GM19240 (cell line): ENCODE results near the gene BGN.

Experiments
- DNase-seq: peaks from one replicate; pipeline ENCODE4 v3.0.0; 2011; ENCODE audit warnings: low spot score; ENCODE audit not compliant: insufficient read length

Gene BGN

GRCh38 chrX:153494541-153495361, at the start of gene BGN:
Gene BGN (plus strand): TSS chrX:153494980. CDS start chrX:153504632, 9,652 bp downstream.
- DNase-seq, result no peak

GRCh38 chrX:153445106-153445855, 49.5 kb upstream of the BGN start:
- no peak for DNase-seq

- DNase-seq, result no peak
Measured at GRCh38 chrX:153445856-153446635, 48.7 kb upstream of the BGN start, which contains the start of gene TREX2. Gene TREX2 (minus strand): TSS chrX:153446056. CDS start chrX:153445430, 626 bp downstream.

- DNase-seq, result no peak
Measured at GRCh38 chrX:153446636-153446936, 48.2 kb upstream of the BGN start.

- no peak for DNase-seq
Measured at GRCh38 chrX:153446950-153447580, 47.7 kb upstream of the BGN start.

GRCh38 chrX:153447581-153447960, 47.2 kb upstream of the BGN start:
- DNase-seq, result no peak

- DNase-seq, result no peak
Measured at GRCh38 chrX:153448556-153449367, 46.0 kb upstream of the BGN start.

- DNase-seq, result no peak
Measured at GRCh38 chrX:153449368-153450113, 45.2 kb upstream of the BGN start.

- no peak for DNase-seq
Measured at GRCh38 chrX:153450114-153450948, 44.4 kb upstream of the BGN start.

- no peak for DNase-seq
Measured at GRCh38 chrX:153450949-153451277, 43.9 kb upstream of the BGN start.

GRCh38 chrX:153454901-153455550, 39.8 kb upstream of the BGN start:
- no peak for DNase-seq

GRCh38 chrX:153455571-153455970, 39.2 kb upstream of the BGN start:
- no peak for DNase-seq

- DNase-seq, result no peak
Measured at GRCh38 chrX:153456161-153456560, 38.6 kb upstream of the BGN start.

GRCh38 chrX:153456704-153457103, 38.1 kb upstream of the BGN start:
- no peak for DNase-seq

GRCh38 chrX:153457136-153457825, 37.5 kb upstream of the BGN start:
- DNase-seq, result no peak

- DNase-seq, result no peak
Measured at GRCh38 chrX:153457827-153458466, 36.8 kb upstream of the BGN start.

- DNase-seq, result no peak
Measured at GRCh38 chrX:153458476-153458875, 36.3 kb upstream of the BGN start.

- no peak for DNase-seq
Measured at GRCh38 chrX:153459986-153460385, 34.8 kb upstream of the BGN start.
